Bronchial epithelial cell (primary cell): ENCODE data around the gene KCP. TPM values are rescaled to one million over a fixed set of nuclear protein-coding genes. Genes with fewer than 3 reads are reported as not detected.

Source experiments
- DNase-seq: peaks from one replicate; pipeline ENCODE4 v3.0.0-alpha.2; 2010; ENCODE audit warnings: low read depth
- FAIRE-seq: peaks from 2 replicates; lab custom pipeline; 2011; peaks lifted over from hg19 to GRCh38; lab: Jason Lieb, UNC
- H3K27me3 ChIP-seq: 2 replicates; pipeline ENCODE4 v1.5.1; 2011; ENCODE audit warnings: low read length; ENCODE audit not compliant: control insufficient read depth, insufficient read depth
- H3K36me3 ChIP-seq: 2 replicates; pipeline ENCODE4 v1.5.1; 2011; ENCODE audit warnings: low read length; ENCODE audit not compliant: control insufficient read depth, insufficient read depth
- H3K4me3 ChIP-seq: 2 replicates; pipeline ENCODE4 v1.5.1; 2011; ENCODE audit warnings: mild to moderate bottlenecking, low read depth, low read length, control low read depth
- total RNA-seq: library from RNA; depleted of rRNA; stranded (reverse); fragments of >200 nt; gene quantifications from 2 replicates; pipeline ENCODE4 v1.2.1, GENCODE V29; 2014
- TF ChIP-seq, protein P1 (sequence below): IDR thresholded peaks from 2 replicates; pipeline ENCODE4 v1.5.1; 2011; ENCODE audit warnings: mild to moderate bottlenecking, moderate library complexity, low read length, control low read depth, inconsistent platforms; ENCODE audit not compliant: insufficient read depth, severe bottlenecking

KCP gene
- total RNA-seq, 1 donor from 2014 or later, result 0.53 TPM

DNA sequence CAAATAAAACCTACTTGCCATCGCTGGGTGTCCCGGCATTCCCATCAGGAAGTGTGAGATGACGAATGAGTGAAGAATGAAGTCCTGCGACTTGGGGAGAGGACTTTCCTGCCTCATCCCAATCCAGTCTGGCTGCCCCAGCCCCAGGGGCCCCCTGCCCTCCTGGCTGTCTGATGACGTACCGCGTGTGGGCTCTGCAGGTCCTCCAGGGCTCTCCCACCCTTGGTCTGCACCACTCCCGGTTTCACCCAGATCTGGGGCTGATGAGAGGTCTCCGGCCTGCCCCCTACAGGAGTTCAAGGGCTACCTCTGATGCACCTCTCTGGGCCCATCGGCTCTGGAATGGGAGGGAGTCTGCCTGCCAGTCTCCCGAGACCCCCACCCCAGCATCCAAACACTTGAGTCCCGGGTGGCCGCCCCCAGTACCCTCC, 38.1 kb downstream of the KCP start:
- TF ChIP-seq, protein P1, sequence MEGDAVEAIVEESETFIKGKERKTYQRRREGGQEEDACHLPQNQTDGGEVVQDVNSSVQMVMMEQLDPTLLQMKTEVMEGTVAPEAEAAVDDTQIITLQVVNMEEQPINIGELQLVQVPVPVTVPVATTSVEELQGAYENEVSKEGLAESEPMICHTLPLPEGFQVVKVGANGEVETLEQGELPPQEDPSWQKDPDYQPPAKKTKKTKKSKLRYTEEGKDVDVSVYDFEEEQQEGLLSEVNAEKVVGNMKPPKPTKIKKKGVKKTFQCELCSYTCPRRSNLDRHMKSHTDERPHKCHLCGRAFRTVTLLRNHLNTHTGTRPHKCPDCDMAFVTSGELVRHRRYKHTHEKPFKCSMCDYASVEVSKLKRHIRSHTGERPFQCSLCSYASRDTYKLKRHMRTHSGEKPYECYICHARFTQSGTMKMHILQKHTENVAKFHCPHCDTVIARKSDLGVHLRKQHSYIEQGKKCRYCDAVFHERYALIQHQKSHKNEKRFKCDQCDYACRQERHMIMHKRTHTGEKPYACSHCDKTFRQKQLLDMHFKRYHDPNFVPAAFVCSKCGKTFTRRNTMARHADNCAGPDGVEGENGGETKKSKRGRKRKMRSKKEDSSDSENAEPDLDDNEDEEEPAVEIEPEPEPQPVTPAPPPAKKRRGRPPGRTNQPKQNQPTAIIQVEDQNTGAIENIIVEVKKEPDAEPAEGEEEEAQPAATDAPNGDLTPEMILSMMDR, result peak; percentile 37
- peak; percentile 70 for DNase-seq

DNA sequence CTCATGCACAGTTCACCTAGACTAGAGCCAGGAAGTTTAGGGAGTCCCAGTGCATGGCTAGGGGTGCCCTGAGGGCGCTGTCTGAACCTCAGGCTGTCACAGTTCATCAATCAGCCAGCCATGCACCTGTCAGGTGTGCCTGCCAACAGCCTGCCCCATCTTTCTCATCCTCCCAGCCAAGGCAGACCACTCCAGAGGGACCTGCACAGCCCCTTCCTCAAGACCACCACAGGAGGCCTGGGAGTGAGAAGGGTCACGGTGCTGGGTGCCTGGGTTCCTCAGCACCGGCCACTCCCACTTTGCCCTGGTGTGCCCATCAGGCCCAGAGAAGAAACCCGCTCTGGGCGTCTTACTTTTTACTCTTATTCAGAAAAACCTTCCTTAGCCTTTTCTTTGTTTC, 39.5 kb downstream of the KCP start:
- DNase-seq (no peak), FAIRE-seq (no peak)
- TF ChIP-seq, protein P1, result no peak
- Histone ChIP-seq H3K27me3 (no peaks in the 10 kb centered on the region), H3K36me3 (peaks cover 1% of the 10 kb centered on the region), H3K4me3 (no peak overlapping the region)

More for the DNA sequence above, 38.1 kb downstream of the KCP start:
- FAIRE-seq, result no peak
- Histone ChIP-seq H3K36me3 (no peaks in the 10 kb centered on the region), H3K27me3 (no peaks in the 10 kb centered on the region), H3K4me3 (no peak overlapping the region)

DNA sequence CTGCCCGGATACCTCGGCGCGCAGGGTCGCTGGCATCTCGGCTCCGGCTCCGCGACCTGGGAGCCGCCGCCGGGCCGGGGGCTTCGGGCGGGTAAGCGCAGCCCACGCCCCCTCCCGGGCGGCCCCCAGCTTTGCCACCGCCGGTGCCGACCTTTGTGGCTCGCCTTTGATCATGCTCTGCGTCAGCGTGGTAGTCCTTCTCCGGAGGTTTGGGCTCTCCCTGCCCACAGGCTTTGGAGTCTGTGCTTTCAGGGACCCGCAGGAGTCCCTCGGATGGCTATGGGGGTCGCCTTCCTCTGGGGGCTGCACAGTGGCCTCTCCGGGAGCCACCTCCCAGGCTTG, 40.6 kb downstream of the KCP start:
- DNase-seq (no peak), FAIRE-seq (no peak)
- TF ChIP-seq, protein P1, result no peak
- peak overlapping the region; percentile 44 for H3K4me3 ChIP-seq
- H3K36me3 ChIP-seq, result peaks cover 9% of the 10 kb centered on the region
- H3K27me3 ChIP-seq, result no peaks in the 10 kb centered on the region

DNA sequence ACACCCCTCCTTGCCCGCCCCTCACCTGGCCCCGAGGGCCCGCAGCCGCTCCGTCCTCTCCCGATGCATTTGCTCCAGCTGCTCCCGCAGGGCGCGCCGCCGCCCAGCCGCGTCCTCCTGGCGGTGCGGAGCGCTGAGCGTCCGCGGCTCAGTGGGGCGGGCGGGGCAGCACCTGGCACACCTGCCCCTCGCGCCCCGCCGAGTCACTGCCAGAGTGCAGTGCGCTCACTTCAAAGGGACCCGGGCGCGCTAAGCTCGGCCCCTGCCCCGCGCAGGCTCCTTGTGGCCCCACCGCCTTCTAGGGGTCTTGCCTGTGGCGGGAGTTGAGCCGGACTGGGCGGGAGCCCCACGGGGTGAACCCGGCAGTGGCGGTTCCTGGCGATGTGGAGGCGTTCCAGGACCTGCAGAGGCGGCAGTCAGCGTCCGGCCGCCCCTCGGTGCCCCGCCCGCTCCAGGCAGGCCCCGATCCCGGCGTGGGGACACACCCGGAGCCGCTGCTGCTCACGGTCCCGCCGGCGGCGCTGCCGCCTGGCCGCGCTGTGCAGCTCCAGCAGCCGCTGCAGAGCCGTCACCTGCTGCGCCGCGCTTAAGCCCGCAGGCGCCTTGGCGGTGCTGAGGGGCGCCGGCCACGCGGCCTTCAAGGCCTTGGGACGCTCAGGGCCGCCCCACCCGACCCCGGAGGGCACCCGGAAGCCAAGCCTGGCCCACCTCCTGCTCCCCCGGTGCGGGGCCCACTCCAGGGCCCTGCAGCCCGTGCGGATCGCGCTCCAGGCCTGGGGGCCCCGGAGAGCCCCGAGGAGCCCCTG, 41.2 kb downstream of the KCP start:
- H3K36me3 ChIP-seq, result peaks cover 10% of the 10 kb centered on the region
- peak overlapping the region; percentile 44 for H3K4me3 ChIP-seq
- DNase-seq (no peak), FAIRE-seq (no peak)
- no peaks in the 10 kb centered on the region for H3K27me3 ChIP-seq
- TF ChIP-seq, protein P1, result peak; percentile 19

DNA sequence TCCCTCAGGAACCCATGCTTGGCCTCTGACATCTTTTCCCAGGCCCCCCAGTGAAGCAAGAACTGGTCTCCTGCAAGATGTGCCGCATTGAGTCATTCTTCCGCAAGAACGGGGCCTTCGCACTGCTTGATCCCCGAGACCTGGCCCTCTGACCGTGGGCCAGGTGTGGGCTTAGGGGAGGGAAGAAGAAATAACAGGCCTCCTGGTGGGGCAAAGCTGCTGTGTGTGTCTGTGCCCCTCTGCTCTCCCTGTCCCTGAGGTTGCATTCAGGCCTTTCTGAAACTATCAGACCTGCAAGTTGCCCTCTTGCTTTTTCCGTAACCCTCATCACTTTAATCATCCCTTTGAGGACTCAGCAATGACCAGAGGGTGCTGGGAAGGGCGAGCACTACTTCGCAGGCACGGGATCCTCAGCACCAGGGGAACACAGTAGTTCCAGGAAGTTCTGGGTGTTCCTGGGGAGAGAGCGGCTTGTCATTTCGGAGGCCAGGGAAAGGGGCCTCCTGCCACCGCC, 41.8 kb downstream of the KCP start:
- Histone ChIP-seq H3K36me3 (peaks cover 10% of the 10 kb centered on the region), H3K4me3 (peak overlapping the region; percentile 44), H3K27me3 (no peaks in the 10 kb centered on the region)
- TF ChIP-seq, protein P1, result no peak
- no peak for FAIRE-seq
- no peak for DNase-seq
